HG03460 (cell line): ENCODE data around the gene FKBP15.
"Not testable (repeated sequence)": the region's sequence is repeated elsewhere in the genome, so short reads cannot be mapped to it uniquely, and the experiment has no call there.

Experiments used
- ATAC-seq: cut with Tn5 transposase; IDR thresholded peaks from one replicate; pipeline ENCODE4 v1.9.1; 2021; ENCODE audit not compliant: unreplicated experiment

Gene FKBP15

GRCh38 chr9:113151696-113152630, 69.1 kb downstream of the FKBP15 start:
- ATAC-seq = no peak

DNA sequence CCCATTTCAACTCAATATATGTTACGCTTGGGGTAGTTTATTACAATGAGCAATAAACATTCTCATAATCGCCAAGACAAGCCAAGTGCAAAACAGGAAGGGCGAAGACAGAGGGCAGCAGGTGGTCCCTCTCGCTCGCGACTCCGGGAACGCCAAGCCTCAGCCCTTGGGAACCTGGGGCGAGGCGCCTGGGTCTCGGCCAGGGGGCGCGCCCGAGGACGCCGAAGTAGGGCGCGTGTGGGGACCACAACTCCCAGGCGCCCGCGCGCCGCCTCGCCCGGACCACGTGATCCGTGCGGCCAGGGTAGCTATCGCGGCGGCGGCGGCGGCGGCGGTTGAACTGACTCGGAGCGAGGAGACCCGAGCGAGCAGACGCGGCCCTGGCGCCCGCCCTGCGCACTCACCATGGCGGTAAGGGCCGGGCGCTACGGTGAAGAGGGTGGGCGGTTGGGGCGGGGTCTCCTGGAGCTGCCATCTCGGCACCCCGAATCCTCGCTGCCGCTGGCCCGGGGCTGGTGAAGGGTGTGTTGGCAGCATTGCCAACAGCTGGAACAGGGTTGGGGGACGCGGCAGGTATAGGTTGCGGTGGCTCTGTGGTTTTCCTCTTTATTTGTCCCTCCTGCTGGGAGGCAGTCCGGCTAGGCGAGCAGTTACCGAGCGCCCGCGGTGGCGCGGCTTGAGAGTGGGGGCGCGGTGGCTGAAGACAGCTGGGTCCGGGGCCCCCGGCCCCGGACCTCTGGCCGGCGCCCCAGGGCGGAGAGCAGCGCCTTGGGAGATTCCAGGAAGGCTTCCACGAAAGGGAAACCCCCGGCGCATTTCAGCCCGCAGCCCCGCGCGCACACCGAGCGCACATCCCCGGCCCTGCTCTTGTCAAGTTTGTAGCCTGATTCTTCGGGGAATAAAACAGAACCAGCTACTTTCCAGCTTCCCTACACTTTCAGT, 70.1 kb downstream of the FKBP15 start, which contains the start of gene SLC31A2:
Gene SLC31A2 (plus strand): TSS at position 338 of the 942 bp plus-strand sequence. CDS start 68 bp downstream, at position 406.
- ATAC-seq = peak; percentile 96

GRCh38 chr9:113149561-113149960, 71.5 kb downstream of the FKBP15 start:
- ATAC-seq = not testable (repeated sequence)

GRCh38 chr9:113148781-113149510, 72.1 kb downstream of the FKBP15 start:
- no peak for ATAC-seq

DNA sequence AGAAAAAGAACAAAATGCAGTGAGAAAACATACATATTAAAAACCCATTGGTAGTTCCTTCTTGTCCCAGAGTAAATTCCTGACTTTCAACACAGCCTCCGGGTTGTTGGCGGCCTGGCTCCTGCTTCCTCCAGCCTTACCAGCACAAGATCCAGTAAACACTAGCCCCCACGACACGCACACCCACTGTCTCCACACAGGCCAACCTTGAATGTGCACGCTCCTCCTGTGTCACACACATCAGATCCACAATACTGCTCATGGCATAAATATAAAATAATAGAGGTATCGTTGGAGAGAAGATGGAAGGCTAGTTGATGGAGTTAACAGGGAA, 72.7 kb downstream of the FKBP15 start:
- no peak for ATAC-seq

DNA sequence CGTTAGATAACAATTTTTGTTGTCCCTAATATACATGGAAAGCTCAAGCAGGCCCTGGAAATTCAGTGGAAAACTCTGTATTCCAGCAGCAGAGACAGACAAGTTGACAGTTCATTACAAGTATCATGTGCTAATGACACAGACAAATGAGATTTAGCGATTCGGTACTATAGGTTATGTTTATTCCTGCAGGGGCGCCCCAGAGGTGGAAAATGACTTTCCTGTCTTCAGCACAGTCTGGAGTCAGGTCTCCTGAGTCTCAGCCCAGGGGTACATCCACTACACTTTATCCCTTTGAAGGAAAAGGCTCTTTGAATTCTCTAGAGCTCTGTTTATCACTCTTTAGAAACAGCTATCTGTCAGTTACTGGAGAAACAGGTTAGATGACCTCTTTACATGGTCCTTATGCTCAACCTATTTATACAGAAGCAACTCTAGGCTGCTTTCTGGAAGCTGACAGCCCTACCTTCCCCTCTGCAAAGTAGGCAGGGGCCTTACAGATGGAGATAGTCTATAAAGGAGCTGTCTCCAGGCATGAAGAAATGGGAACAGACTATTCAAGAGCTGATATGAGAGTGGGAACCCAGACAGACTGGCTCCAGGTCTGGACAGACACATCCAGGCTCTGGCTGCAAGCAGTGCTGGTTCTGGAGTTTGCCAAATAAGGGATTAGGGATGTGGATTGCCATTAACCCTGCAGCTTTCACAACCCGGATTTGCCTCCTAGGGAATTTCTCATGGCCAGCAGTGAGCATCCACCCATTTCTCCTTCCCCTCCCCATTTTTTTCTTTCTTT, 77.4 kb downstream of the FKBP15 start:
- no peak for ATAC-seq

- not testable (repeated sequence) for ATAC-seq
These were observed 80.2 kb downstream of the FKBP15 start for GRCh38 chr9:113140896-113141295.

DNA sequence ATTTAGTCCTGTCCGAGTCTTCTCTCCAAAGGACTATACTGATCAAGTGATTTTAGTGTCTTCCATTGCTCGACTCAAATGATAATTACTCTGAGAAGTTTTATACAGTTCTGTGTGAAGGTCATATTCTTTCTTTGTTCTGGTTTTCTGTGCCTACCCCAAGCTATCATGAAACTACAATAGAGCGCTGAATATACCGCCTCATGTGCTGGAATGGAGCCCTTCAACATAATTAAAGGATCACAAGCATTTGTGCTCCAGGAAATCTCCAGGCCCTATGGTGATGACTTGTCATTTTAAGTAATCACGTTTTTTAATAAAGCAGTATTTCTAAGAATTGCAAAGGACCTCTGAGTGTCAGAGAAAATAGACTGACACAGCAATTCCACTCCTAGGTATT, 81.1 kb downstream of the FKBP15 start:
- ATAC-seq = no peak

DNA sequence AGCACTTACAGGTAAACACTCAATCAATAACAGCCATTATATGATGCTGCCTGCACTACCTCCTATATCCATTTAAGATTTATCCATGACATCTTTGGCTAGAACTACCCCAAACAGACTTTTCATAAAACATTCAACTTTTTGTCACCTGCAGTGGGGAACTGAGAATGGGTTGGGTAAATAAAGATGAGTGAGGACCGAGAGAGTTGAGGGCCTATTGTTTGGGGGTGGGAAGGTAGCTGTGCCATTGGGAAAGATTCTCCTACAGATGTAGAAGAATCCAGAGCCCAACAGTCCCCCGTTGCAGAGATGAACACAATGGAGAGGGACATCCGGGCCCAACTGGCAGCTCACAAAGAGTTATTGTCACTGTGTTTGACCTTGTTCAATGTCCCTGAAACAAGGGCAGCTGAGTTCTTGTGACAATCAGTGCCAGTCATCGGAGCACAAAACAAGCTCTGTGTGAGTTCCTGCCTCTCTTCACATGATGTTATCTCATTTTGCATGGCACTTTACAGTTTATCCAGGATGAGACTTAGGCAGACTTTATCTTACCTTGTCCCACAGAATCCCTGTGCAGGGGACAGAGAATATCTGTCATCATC, 81.8 kb downstream of the FKBP15 start:
- no peak for ATAC-seq

- no peak for ATAC-seq
These were observed 82.3 kb downstream of the FKBP15 start for GRCh38 chr9:113138760-113139159.

- no peak for ATAC-seq
These were observed 83.6 kb downstream of the FKBP15 start for GRCh38 chr9:113137196-113138168.

DNA sequence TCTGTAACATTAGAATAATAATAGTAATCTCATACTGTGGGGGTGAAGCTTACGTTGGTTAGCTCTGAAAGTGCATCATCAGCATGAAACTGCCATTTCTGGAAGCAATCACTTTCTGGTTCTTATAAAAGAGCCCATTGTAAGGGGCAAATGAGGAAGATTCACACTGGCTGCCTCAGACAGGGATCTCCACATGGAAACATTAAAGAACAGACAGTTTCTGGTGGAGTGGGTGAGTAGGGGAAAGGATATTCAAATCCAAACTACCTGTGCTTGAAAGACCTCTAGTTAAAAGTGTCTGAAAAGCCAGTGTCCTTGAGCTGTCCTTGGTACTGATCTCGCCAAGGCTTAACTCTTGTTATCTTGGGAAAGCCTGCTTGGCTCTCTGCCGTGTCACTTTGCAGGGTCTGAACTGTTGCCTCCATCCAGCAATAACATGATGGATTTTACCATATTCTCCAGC, 89.4 kb downstream of the FKBP15 start:
- no peak for ATAC-seq

DNA sequence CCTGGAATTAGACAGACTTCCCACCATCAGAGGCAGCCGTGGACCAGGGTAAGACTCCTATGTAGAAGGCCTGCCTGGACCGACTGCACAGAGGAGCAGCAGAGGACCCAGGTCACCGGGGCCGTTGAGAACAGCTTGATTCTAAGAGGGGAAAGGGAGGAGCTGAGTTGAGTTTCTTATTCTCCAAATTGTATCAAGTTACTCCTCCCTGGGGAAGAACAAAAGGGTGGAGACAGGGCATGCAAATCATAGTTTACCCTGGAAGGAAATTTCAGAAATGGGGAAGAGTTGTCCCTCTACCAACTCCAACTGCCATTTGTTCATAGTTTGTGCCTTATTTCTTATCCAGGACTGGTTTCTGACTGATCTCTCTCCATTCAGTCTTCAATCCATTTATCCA, 91.2 kb downstream of the FKBP15 start:
- ATAC-seq = no peak

DNA sequence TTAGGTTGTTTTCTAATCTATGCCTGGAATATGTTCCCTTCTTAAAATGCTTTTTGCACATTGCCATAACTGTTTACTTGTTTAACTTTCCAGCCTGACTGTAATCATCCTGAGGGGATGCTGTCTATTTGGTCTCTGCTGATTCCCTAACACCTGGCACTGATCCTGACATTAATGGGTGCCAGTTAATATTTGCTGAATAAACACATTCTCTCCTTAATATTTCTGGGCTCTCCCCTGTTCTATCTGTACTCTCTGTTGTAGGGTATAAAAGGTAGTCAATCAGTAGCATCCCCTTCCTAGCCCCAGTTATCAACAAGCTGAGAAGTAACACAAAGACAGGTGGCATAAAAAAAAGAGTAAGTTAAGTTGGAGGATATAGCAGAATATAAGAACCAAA, 91.6 kb downstream of the FKBP15 start:
- no peak for ATAC-seq

DNA sequence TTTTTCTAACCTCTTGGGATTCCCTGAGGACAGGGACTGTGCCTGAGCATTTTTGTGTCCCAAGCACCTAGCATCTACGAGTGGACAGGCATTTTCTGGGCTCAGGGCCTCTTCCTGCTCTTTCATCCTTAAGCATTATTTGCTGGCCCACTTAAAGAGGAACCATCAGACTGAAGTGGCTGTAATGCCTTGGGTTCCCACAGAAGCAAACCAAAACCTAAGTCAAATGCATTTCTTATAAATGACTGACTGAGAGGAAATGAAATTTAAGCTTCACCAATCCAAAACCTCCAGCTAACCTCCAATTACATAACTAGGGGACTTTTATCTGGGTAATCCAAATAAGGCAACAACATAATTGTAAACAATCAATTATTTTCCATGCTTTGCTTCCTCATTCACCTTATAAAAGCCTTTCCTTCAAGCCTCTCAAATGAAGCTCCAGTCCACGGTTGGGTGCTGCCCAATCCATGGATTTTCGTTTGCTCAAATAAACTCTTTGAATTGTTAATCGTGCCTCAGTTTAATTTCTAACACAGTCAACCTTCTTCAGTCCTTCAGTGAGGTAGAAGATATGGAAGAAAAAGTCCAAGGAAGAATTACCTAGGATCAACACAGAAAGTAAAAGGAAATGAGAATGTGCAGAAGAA, 95.6 kb downstream of the FKBP15 start:
- no peak for ATAC-seq

GRCh38 chr9:113118829-113119228, 102.2 kb downstream of the FKBP15 start:
- not testable (repeated sequence) for ATAC-seq
